ENCODE data around the gene SACS.

SACS gene

DNA sequence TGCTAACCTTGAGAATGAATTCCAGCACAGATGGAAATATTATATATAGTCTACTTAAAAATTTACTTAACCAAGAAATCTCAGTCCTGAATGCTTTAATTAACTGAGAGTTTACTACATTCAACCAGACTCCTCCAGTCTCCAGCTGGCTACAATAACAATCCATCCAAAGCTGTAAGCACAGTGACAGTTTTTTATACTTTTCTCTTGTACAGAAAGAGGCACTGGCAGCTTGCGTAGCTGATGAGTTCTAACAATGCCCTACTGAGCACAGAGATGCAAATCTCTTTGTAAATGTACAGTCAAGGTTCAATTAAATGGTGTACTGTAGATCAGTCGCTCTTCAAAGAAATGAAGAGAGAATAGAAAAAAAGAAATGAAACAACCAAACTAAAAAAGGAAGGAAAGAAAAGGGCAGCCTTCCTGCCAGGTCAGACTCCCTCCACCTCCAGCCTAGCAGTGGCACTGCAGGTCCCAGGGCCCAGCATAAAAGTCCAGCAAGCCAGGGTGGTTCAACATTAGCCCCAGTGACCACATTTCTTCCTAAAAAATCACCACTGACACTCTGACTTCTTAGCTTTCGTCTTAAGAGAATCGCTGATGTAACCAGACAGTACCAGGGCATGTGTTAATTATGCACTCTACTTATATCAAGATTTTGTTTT is 88.4 kb downstream of the SACS start:
- TF ChIP-seq, protein P1, sequence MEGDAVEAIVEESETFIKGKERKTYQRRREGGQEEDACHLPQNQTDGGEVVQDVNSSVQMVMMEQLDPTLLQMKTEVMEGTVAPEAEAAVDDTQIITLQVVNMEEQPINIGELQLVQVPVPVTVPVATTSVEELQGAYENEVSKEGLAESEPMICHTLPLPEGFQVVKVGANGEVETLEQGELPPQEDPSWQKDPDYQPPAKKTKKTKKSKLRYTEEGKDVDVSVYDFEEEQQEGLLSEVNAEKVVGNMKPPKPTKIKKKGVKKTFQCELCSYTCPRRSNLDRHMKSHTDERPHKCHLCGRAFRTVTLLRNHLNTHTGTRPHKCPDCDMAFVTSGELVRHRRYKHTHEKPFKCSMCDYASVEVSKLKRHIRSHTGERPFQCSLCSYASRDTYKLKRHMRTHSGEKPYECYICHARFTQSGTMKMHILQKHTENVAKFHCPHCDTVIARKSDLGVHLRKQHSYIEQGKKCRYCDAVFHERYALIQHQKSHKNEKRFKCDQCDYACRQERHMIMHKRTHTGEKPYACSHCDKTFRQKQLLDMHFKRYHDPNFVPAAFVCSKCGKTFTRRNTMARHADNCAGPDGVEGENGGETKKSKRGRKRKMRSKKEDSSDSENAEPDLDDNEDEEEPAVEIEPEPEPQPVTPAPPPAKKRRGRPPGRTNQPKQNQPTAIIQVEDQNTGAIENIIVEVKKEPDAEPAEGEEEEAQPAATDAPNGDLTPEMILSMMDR (IDR thresholded peaks at IDR 0.05; ENCODE audit: extremely low read depth, missing control alignments), result no peak
- no peak for DNase-seq (ENCODE audit: low spot score)

DNA sequence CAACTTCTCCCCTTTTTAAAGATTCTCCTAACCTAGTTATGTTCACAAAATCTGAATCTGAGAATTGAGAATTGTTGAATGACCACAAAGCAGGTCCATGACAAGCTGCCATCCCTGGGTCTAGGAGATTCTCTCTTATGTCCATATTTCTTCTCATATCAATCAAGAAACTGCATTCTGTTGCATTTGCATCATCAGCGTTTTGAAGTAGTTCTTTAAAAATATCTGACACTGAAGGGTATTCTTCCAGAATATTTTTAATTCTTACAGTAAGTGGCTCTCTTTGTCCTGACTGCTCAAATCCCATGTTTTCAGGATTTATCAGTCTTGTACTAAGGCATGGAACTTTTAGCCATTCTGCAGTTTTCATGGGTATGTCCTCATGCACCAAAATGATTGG is 94.3 kb downstream of the SACS start:
- DNase-seq (ENCODE audit: low spot score), result no peak
- TF ChIP-seq, protein P1 (IDR thresholded peaks at IDR 0.05; ENCODE audit: extremely low read depth, missing control alignments), result no peak

DNA sequence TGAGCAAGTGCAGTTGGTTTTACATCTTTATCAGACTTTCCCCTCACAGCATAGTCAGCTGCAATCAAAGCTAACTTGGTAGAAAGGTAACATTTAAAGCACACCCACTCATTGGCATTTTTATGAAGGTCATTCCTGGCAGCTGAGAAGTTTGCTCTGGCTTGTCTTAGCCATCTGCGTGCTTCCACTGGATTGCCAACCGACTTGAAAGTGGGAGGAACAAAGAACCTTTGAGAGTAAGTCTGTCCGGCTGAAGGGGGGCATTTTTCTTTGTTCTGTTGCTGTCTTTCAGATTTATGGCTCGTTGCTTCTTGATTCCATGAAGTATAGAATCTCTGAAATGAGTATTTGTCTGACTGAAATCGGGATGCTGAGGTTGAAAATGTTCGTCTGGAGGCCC is 103.1 kb downstream of the SACS start:
- TF ChIP-seq, protein P1 (IDR thresholded peaks at IDR 0.05; ENCODE audit: extremely low read depth, missing control alignments), result no peak
- no peak for DNase-seq (ENCODE audit: low spot score)

DNA sequence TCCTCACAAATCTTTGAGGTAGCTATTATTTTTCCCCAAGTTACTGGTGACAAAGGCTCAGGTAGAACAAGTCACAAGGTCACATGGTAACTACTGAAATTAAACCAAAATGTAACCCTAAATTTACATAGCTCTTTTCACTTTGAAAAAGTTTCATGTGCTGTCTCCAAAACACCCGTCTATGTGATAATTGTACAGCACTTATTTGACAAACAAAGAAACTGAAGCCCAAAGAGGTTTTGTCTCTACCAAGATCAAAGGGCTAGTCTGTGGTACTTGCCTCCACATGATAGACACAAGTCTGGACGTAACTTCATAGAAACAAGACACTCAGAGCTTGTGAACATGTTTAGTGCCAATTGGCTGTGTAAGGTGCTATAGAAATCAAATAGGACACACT is 108.3 kb downstream of the SACS start:
- TF ChIP-seq, protein P1 (IDR thresholded peaks at IDR 0.05; ENCODE audit: extremely low read depth, missing control alignments), result no peak
- DNase-seq (ENCODE audit: low spot score), result peak; percentile 18

DNA sequence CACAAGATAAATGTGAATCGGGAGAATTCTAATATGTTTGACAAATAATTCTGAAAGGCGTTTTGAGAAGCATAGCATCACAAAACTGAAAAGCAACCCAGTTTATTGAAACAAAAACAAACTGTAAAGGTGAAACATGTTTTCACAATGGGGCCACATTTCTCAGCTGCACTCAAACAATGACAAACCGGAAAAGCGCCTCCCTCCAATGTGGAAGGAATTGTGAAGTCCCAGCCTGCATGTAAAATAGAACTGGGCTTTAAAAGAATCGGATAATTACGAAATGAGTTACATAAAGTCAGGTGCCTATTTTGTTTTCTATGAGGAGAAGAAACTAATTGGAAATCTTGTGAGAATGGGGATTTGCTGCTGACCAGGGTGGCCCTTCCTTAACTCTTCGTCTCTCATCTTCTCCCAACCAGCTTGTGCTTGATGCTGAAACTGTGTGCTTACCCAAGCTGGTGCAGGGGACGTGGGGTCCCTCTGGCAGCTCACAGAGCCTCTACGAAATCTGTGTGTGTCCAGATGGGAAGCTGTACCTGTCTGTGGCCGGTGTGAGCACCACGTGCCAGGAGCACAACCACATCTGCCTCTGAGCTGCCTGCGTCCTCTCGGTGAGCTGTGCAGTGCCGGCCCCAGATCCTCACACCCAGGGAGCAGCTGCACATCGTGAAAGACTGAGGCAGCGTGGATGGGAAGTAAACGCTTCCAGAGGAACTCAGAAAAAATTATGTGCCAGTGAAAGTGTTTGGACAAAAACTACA is 109.4 kb downstream of the SACS start:
- no peak for DNase-seq (ENCODE audit: low spot score)

DNA sequence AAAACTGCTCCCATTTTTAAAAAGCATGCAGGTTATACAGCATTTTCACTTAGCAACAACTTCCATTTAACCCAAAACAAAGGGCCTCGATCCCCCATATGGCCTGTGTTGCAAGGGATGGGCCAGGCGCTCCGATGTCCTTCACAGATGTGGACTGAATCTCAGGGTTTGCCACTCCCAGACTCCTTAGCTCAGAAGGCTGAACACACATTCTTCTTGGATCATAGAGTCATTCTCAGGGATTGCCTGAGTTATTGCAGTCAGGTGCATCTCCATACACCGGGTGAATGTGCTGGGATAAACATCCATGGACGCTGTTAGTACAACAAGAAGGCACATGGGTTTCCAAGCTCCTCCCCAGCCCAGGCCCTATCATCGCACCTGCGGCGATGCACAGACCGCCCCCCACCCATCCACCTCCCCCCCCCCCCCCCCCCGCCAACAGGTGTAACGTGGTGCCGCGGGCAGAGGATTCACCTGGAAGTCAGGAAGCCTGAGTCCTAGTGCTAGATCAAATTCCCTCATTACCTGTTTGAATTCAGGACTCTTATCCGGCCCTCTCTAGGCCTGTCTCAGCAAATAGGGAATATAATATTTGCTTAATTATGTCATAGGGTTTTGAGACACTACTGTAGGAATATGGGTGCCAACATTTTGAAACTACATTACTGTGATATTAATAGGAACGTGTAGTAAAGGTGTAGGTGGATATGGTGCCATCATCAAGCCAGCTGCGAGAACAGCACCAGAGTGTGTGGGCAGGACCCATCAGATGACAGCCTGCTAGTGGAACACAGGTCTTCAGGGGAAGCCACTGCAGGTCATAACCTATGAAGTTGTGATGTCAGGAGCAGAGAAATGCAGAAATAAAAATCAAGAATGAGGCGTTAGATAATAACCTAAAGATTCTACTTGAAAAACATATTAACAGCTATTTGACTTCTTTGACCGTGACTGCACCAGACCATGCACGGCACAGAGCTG is 110.9 kb downstream of the SACS start:
- TF ChIP-seq, protein P1 (IDR thresholded peaks at IDR 0.05; ENCODE audit: extremely low read depth, missing control alignments), result no peak
- no peak for DNase-seq (ENCODE audit: low spot score)

More for the DNA sequence above, 109.4 kb downstream of the SACS start:
- TF ChIP-seq, protein P1 (IDR thresholded peaks at IDR 0.05; ENCODE audit: extremely low read depth, missing control alignments), result no peak

All from GM20000 (cell line).